ENCODE measurements around the gene MCM5.

MCM5 gene

GRCh38 chr22:35403356-35403755 lies 3.4 kb downstream of the MCM5 start:
- DNase-seq (ENCODE audit: low read depth in 2 of 2) = no peak

DNA sequence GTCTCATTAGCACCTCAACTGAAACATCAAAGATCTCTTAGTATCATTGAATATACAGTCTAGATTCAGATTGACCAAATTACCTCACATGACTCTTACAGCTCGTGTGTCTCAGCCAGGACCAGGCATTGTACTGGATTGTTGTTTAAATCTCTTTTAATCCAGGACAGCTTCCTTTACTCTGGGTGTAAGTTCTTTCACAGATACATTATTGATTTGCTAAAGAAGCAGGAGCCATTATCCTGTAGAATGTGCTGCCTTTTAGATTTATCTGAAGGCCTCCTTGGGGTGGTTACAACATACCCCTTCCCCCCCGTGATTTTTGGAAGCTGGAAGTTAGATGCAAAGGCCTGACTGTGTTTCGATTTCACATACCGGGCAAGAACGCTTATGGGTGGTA lies 4.2 kb downstream of the MCM5 start:
- DNase-seq (ENCODE audit: low read depth in 2 of 2) = no peak

DNA sequence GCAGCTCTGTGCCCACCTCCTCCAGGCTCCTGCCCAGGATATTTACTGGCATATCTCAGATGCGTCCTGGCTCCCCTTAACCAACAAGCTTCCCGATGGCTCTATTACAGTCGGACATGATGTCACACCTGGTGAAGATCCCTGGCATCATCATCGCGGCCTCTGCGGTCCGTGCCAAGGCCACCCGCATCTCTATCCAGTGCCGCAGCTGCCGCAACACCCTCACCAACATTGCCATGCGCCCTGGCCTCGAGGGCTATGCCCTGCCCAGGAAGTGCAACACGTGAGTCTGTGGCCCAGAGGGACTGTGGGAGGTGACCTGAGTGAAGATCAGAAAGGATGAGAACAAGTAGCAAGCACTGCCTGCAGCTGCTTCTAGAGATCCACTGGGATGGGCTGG lies 6.5 kb downstream of the MCM5 start:
- DNase-seq (ENCODE audit: low read depth in 2 of 2) = no peak

DNA sequence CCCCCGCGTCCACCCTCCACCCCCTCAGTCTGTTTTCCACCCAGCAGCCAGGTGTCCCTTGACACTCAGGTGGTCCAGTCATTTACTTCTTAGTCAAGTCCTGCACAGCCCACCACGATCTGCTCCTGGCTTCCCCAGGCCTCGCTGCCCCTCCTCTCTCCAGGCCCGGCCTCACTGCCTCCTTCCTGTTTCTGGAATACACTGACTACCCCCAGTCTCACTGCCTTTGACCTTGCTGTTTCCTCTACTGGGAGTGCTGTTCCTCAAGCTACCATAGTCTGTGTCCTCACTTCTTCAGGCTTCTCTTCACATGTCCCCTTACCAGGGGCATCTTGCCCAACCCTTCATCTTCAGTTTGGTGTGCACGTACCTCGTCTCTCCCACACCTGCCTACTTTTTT lies 7.4 kb downstream of the MCM5 start:
- no peak for DNase-seq (ENCODE audit: low read depth in 2 of 2)

DNA sequence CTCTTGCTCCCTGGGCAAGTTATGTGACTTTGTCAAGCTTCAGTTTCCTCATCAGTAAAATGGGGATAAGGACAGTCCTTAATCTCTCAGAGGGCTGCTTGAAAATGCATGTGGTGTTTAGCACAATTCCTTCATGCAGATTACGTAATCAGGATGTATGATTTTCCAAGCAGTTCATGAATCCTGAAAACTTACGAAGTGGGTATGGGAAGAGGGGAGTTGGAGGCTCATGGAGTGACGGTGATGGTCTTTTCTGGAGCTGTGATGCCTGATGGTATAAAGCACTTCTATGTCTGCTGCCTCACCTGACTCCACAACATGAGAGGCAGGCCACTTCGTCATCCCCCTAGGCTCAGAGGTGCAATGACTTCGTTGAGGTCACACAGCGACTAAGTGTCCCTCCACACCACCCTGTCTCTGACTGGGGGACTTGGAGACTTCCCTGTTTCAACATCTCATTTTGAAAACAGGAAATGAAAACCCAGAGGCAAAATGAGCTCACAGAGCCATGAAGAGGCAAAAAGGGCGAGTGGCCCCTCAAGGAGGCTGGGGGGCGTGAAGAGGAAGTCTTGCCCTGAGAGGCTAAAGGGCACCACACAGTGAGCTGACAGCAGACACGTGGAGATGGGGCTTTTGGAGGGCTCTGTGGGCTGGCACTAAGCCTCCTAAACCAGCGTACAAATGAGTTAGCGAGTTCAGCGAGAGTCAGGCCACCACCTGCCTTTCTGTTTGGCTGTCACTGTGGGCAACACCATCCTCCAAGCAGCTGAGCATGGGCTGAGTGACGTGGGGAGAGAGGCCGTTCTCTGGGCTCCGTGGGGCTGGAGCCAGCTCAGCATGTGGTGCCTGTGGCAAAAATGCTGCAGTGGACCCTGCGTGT lies 10.1 kb downstream of the MCM5 start:
- DNase-seq (ENCODE audit: low read depth in 2 of 2) = peak in 1 of 2 donors; percentile 10

- DNase-seq (ENCODE audit: low read depth in 2 of 2) = no peak
Measured at GRCh38 chr22:35410663-35411034, 10.7 kb downstream of the MCM5 start.

DNA sequence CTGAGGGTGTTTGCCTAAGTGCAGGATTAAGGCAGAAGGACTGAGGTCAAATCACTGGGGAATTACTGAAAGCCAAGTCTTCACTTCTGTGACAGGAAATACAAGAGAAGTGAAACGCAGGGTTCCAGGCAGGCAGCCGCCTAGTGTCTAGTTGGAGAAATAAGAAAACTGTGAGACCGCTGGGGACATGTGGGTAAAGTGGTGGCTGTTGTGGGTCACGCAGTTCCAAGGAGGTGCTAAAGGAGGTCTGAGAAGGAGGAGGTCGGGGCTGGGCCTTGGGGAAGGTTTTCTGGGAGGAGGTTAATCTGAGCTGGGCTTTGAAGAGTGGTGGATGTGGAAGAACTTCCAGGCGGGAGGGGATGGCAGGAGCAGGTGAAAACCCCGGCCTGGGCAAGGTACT lies 11.2 kb downstream of the MCM5 start:
- DNase-seq (ENCODE audit: low read depth in 2 of 2) = no peak

- no peak for DNase-seq (ENCODE audit: low read depth in 2 of 2)
Measured at GRCh38 chr22:35413624-35414023, 13.7 kb downstream of the MCM5 start.

- DNase-seq (ENCODE audit: low read depth in 2 of 2) = no peak
Measured at GRCh38 chr22:35417606-35418005, 17.7 kb downstream of the MCM5 start.

DNA sequence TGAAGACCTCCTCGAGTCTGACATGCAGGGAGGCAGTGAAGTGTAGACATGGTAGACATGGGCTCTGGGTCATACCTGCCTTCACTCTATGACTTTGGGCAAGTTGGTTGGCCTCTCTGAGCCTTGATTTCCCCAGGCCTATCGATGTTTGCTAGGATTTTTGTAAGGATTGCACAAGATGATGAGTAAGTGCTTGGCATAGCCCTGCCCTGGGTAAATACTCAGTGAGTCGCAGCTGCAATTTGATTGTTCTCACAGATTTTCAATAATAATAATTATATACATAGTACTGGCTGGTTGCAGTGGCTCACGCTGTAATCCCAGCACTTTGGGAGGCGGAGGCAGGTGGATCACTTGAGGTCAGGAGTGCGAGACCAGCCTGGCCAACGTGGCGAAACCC lies 18.1 kb downstream of the MCM5 start:
- no peak for DNase-seq (ENCODE audit: low read depth in 2 of 2)

GRCh38 chr22:35418731-35419130 lies 18.8 kb downstream of the MCM5 start:
- DNase-seq (ENCODE audit: low read depth in 2 of 2) = no peak

- no peak for DNase-seq (ENCODE audit: low read depth in 2 of 2)
Measured at GRCh38 chr22:35419756-35420155, 19.8 kb downstream of the MCM5 start.

DNA sequence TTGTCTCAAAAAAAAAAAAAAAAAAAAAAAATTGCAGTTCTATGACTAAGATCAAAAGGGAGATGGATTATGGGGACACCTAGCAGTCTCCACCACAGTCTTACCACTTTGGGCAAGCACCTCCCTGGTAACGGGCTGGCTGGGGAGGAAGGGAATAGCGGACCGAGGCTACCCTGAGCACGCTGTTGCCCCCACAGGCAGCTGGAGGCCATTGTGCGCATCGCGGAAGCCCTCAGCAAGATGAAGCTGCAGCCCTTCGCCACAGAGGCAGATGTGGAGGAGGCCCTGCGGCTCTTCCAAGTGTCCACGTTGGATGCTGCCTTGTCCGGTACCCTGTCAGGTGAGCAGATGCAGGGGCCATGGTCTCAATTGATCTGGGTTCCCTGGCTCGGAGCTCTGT lies 21.2 kb downstream of the MCM5 start:
- no peak for DNase-seq (ENCODE audit: low read depth in 2 of 2)

DNA sequence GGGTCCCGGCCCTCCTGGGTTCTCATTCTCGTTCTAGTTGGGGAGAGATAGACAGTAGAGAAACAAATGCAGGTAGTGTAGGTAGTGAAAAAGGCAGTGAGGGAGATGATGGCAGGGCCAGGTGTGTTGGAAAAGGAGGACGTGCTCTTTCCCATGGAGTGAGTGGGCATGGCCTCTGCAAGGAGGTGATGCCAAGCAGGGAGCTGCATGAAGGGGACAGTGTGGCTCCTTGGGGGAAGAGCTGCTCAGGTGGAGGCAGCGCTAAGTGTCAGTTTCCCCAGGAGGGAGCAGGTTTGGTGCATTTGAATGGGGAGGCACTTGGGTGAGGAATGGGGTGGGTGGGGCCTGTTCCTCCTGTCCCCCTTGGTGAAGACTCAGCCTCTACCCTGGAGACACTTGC lies 22.2 kb downstream of the MCM5 start:
- no peak for DNase-seq (ENCODE audit: low read depth in 2 of 2)

- DNase-seq (ENCODE audit: low read depth in 2 of 2) = no peak
Measured at GRCh38 chr22:35422936-35423335, 23.0 kb downstream of the MCM5 start.

DNA sequence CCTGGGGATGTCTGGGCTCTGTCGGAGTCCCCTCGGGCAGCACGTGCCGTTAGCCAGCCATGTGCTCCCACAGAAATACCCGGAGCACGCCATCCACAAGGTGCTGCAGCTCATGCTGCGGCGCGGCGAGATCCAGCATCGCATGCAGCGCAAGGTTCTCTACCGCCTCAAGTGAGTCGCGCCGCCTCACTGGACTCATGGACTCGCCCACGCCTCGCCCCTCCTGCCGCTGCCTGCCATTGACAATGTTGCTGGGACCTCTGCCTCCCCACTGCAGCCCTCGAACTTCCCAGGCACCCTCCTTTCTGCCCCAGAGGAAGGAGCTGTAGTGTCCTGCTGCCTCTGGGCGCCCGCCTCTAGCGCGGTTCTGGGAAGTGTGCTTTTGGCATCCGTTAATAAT lies 24.1 kb downstream of the MCM5 start:
- DNase-seq (ENCODE audit: low read depth in 2 of 2) = no peak

DNA sequence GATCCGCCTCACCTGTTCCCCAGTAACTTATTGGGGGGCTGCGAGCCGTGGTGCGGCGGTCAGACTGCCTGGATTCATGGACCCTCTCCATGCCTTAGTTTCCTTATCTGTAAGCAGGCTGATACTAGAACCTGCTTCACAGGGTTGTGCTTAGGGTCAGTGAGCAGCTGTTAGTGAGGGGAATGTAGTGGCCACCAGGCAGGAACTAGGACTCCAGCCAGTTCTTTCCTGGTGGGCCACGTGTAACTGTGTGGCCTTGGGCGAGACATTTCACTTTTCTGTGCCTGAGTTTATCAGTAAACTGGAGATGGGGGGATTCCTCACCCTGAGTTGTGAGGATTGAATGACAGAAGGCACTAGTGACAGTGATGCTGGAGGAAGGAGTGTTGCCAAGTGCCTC lies 24.8 kb downstream of the MCM5 start:
- no peak for DNase-seq (ENCODE audit: low read depth in 2 of 2)

- no peak for DNase-seq (ENCODE audit: low read depth in 2 of 2)
Measured at GRCh38 chr22:35425546-35425945, 25.6 kb downstream of the MCM5 start.

DNA sequence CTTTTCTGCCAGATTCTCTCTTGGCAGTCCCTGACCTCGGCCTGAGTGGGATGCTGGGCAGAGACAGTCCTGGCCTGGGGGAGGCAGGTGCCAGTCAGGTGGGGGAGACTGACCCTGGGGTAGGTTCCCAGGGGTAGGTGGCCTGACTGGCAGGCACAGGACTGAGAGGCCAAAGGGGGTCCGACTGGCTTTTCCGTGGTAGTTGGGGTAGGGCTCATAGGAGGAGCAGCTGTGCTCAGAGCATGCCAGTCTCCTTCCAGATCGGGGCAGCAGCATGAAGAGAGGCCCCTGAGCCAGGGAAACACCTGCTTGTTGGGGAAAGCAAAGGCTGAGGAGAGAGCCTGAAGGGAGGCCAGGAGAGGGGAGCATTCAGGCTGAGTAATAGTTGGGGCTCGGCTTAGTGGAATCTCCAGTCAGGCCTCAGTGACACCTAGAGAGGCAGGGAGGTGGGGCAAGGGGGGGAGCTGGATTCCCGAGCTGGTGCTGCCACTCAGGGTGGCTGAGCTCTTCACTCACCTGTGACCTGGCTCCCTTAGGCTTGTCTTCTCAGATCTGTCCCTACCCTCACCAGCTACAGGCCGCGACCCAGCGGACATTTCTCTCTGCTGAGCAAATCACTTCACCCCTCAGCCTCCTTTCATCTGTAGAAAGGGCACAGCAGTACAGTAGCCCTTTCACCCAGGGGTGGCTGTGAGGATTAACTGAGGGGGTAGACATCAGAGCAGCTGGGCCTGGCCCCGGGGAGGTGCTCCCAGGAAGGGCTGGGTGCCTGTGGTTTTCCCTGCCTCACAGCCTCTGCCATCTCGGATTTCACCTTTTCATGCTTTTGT lies 26.2 kb downstream of the MCM5 start:
- no peak for DNase-seq (ENCODE audit: low read depth in 2 of 2)

- no peak for DNase-seq (ENCODE audit: low read depth in 2 of 2)
Measured at GRCh38 chr22:35426801-35427140, 26.8 kb downstream of the MCM5 start.

DNA sequence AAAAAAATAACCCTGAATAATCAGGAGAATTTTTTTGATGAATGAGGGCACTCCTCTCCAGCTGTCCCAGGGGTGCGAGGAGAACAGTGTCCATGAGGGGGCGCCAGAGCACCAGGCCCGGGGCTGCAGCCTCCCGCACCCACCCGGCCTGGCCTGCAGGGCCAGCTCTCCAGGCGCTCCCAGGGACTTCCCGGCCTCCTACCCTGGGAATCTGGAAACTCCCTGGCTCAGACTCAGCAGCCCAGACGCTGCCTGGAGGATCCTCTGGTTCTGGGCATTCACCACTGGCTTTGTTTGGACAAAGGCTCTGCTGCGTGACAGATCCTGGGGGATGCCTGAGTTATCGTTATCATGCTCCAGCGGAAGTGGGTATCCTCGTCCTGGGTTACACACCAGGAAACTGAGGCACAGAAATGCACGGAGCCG lies 31.0 kb downstream of the MCM5 start:
- DNase-seq (ENCODE audit: low read depth in 2 of 2) = peak; percentile 23

DNA sequence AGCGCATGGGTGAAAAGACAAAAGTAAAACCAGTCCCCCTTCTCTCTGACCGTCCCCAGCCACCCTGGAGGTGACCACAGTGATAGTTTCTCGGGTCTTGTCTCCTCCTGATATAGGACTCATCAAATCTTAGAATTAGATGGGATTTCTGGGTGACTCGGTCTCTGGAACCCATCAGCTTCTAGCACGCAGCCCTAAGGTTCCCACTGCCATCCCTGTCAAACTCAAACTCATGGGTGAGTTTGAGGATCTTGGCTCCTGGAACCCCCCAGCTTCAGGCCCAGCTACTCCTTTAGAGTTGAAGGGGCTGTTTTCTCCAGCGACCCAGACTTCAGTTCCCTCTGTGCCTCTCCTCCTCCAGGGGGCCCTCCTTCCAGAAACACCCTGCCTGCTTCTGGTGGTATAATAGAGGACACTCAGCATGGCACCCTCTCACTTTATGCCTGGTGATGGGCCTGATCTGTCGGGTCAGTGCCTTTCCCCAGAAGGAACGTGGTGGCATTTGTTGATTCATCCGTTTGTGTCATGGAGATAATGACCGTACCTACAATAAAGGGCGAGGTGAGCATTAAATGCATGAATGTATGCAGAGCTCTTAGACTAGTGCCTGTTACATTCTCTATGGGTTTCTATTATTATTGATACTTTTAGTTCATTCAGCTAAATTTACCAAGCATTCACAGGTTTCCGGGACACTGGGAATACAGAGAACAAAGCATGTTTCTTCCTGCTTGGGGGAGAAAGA lies 31.7 kb downstream of the MCM5 start:
- DNase-seq (ENCODE audit: low read depth in 2 of 2) = no peak
